Measurements from ENCODE around the gene HOXA6. TPM values are rescaled to one million over a fixed set of nuclear protein-coding genes. Genes with fewer than 3 reads are reported as not detected.

The HOXA6 gene
- total RNA-seq, 1 experiment from 2014 or later = 0.65 TPM

GRCh38 chr7:27145914-27146412 is 1.6 kb downstream of the HOXA6 start:
- intact Hi-C loops (cut with micrococcal nuclease; ENCODE audit: unreplicated experiment) = no loop called here
- Histone ChIP-seq H2AFZ (no peak overlapping the region), H3F3A (ENCODE audit: insufficient read depth, low read depth) (peaks cover 4% of the 10 kb centered on the region; the same call in 1 of the 2 replicates), H3K4me1 (replicated peaks; ENCODE audit: insufficient read depth) (0 out of 2 replicates have a peak, but pooled peaks cover 11% of the 10 kb centered on the region), H3K36me3 (ENCODE audit: low read depth) (no peaks in the 10 kb centered on the region), H3K79me2 (ENCODE audit: low read depth) (no peaks in the 10 kb centered on the region), H3K9me2 (ENCODE audit: insufficient read depth) (no peaks in the 10 kb centered on the region), H3K27ac (no peak overlapping the region), H4K20me1 (ENCODE audit: insufficient read depth) (no peaks in the 10 kb centered on the region), H3K27me3 (ENCODE audit: insufficient read depth, low read depth) (no peaks in the 10 kb centered on the region), H3K4me2 (no peak overlapping the region), H3K4me3 (no peak overlapping the region), H3K9me3 (ENCODE audit: insufficient read depth, low read depth) (no peaks in the 10 kb centered on the region)
- ChIA-PET POLR2A (ENCODE audit: unreplicated experiment) (no interaction called here), CTCF (no interaction called here)
- TF ChIP-seq EZH2 (IDR thresholded peaks at IDR 0.05; ENCODE audit: low read depth) (no peak), CTCF (conservative IDR thresholded peaks at IDR 0.05) (no peak)
- no TSS peak for BruUV-seq (replicated peaks)
- no peak for DNase-seq

GRCh38 chr7:27145165-27145913 is 2.2 kb downstream of the HOXA6 start:
- no peak overlapping the region for H2AFZ ChIP-seq
- no peaks in the 10 kb centered on the region for H3K9me3 ChIP-seq (ENCODE audit: insufficient read depth, low read depth)
- H3K9me2 ChIP-seq (ENCODE audit: insufficient read depth) = no peaks in the 10 kb centered on the region
- peaks cover 4% of the 10 kb centered on the region; the same call in 1 of the 2 replicates for H3F3A ChIP-seq (ENCODE audit: insufficient read depth, low read depth)
- intact Hi-C loops (cut with micrococcal nuclease; ENCODE audit: unreplicated experiment) = no loop called here
- H3K27me3 ChIP-seq (ENCODE audit: insufficient read depth, low read depth) = no peaks in the 10 kb centered on the region
- no peak overlapping the region for H3K4me3 ChIP-seq
- no peak overlapping the region for H3K27ac ChIP-seq
- CTCF ChIA-PET = no interaction called here
- TF ChIP-seq EZH2 (IDR thresholded peaks at IDR 0.05; ENCODE audit: low read depth) (no peak), CTCF (conservative IDR thresholded peaks at IDR 0.05) (no peak)
- POLR2A ChIA-PET (ENCODE audit: unreplicated experiment) = interaction anchor here (0.7 kb wide), 1 partner anchor 16 kb away, joined by 3 read pairs; no protein-coding TSS in a partner anchor
- no peak for DNase-seq
- H3K36me3 ChIP-seq (ENCODE audit: low read depth) = no peaks in the 10 kb centered on the region
- BruUV-seq (replicated peaks) = no TSS peak
- H4K20me1 ChIP-seq (ENCODE audit: insufficient read depth) = no peaks in the 10 kb centered on the region
- H3K4me2 ChIP-seq = no peak overlapping the region
- H3K4me1 ChIP-seq (replicated peaks; ENCODE audit: insufficient read depth) = 0 out of 2 replicates have a peak, but pooled peaks cover 11% of the 10 kb centered on the region
- H3K79me2 ChIP-seq (ENCODE audit: low read depth) = no peaks in the 10 kb centered on the region

GRCh38 chr7:27144781-27145164 is 2.8 kb downstream of the HOXA6 start:
- Histone ChIP-seq H3K4me3 (no peak overlapping the region), H3K79me2 (ENCODE audit: low read depth) (no peaks in the 10 kb centered on the region)
- POLR2A ChIA-PET (ENCODE audit: unreplicated experiment) = interaction anchor here (0.7 kb wide), 1 partner anchor 16 kb away, joined by 3 read pairs; no protein-coding TSS in a partner anchor

More at GRCh38 chr7:27144781-27145164, 2.8 kb downstream of the HOXA6 start:
- TF ChIP-seq CTCF (conservative IDR thresholded peaks at IDR 0.05) = no peak
- no peak for TF ChIP-seq EZH2 (IDR thresholded peaks at IDR 0.05; ENCODE audit: low read depth)
- peaks cover 4% of the 10 kb centered on the region; the same call in 1 of the 2 replicates for H3F3A ChIP-seq (ENCODE audit: insufficient read depth, low read depth)
- H3K9me3 ChIP-seq (ENCODE audit: insufficient read depth, low read depth) = no peaks in the 10 kb centered on the region
- no peaks in the 10 kb centered on the region for H3K27me3 ChIP-seq (ENCODE audit: insufficient read depth, low read depth)
- CTCF ChIA-PET = no interaction called here
- no peaks in the 10 kb centered on the region for H3K9me2 ChIP-seq (ENCODE audit: insufficient read depth)
- H2AFZ ChIP-seq = no peak overlapping the region
- H3K4me1 ChIP-seq (replicated peaks; ENCODE audit: insufficient read depth) = 0 out of 2 replicates have a peak, but pooled peaks cover 11% of the 10 kb centered on the region
- H3K27ac ChIP-seq = no peak overlapping the region
- DNase-seq = no peak
- intact Hi-C loops (cut with micrococcal nuclease; ENCODE audit: unreplicated experiment) = no loop called here
- H4K20me1 ChIP-seq (ENCODE audit: insufficient read depth) = no peaks in the 10 kb centered on the region
- no peaks in the 10 kb centered on the region for H3K36me3 ChIP-seq (ENCODE audit: low read depth)
- no peak overlapping the region for H3K4me2 ChIP-seq
- BruUV-seq (replicated peaks) = no TSS peak
